Measurements from ENCODE around the gene ZNF311.

ZNF311 gene
- total RNA-seq, result 0.84 to 2.0 reads per million in 2 experiments

- DNase-seq (ENCODE audit: low read depth), result no peak
Measured at GRCh38 chr6:29005183-29005885, at the start of gene ZNF311. Gene ZNF311 (minus strand): TSS chr6:29005315. CDS start chr6:29003954, 1,361 bp downstream.

- no peak for DNase-seq (ENCODE audit: low read depth)
Measured at GRCh38 chr6:29051680-29052079, 46.6 kb upstream of the ZNF311 start.

- no peak for DNase-seq (ENCODE audit: low read depth)
Measured at GRCh38 chr6:29045075-29045474, 40.0 kb upstream of the ZNF311 start, which contains the start of gene OR2W1. Gene OR2W1 (minus strand): TSS chr6:29045175. CDS start chr6:29045175, 0 bp downstream.

- no peak for DNase-seq (ENCODE audit: low read depth)
Measured at GRCh38 chr6:29035951-29036350, 30.8 kb upstream of the ZNF311 start.

- no peak for DNase-seq (ENCODE audit: low read depth)
Measured at GRCh38 chr6:29028821-29029220, 23.7 kb upstream of the ZNF311 start.

GRCh38 chr6:29025927-29026585 is 20.9 kb upstream of the ZNF311 start:
- no peak for DNase-seq (ENCODE audit: low read depth)

- no peak for DNase-seq (ENCODE audit: low read depth)
Measured at GRCh38 chr6:29021434-29021833, 16.3 kb upstream of the ZNF311 start.

GRCh38 chr6:29019629-29020028 is 14.5 kb upstream of the ZNF311 start:
- no peak for DNase-seq (ENCODE audit: low read depth)

- DNase-seq (ENCODE audit: low read depth), result no peak
Measured at GRCh38 chr6:29017428-29017802, 12.3 kb upstream of the ZNF311 start.

GRCh38 chr6:29016559-29017427 is 11.7 kb upstream of the ZNF311 start:
- peak; percentile 75 for DNase-seq (ENCODE audit: low read depth)

- no peak for DNase-seq (ENCODE audit: low read depth)
Measured at GRCh38 chr6:29014729-29015608, 9.9 kb upstream of the ZNF311 start.

GRCh38 chr6:29011276-29011734 is 6.2 kb upstream of the ZNF311 start:
- DNase-seq (ENCODE audit: low read depth), result peak; percentile 23

- DNase-seq (ENCODE audit: low read depth), result no peak
Measured at GRCh38 chr6:29009358-29009757, 4.2 kb upstream of the ZNF311 start.

- no peak for DNase-seq (ENCODE audit: low read depth)
Measured at GRCh38 chr6:29008089-29008488, 3.0 kb upstream of the ZNF311 start.

- DNase-seq (ENCODE audit: low read depth), result no peak
Measured at GRCh38 chr6:28996844-28997510, 8.1 kb downstream of the ZNF311 start.

- no peak for DNase-seq (ENCODE audit: low read depth)
Measured at GRCh38 chr6:28995093-28995650, 9.9 kb downstream of the ZNF311 start.

- peak; percentile 64 for DNase-seq (ENCODE audit: low read depth)
Measured at GRCh38 chr6:28988536-28989311, 16.4 kb downstream of the ZNF311 start.

GRCh38 chr6:28985462-28986164 is 19.5 kb downstream of the ZNF311 start:
- DNase-seq (ENCODE audit: low read depth), result no peak

- DNase-seq (ENCODE audit: low read depth), result no peak
Measured at GRCh38 chr6:28983838-28984237, 21.3 kb downstream of the ZNF311 start.
